ENCODE measurements around the gene ADAM10. TPM values are rescaled to one million over a fixed set of nuclear protein-coding genes. Genes with fewer than 3 reads are reported as not detected.

ADAM10 gene
- total and polyA plus RNA-seq, 7 donors: 7.9 to 37.9 (median 33.1) TPM

GRCh38 chr15:58761010-58761388 lies 11.5 kb upstream of the ADAM10 start:
- Histone ChIP-seq H3K4me3 (no peak overlapping the region), H3K9me3 (no peaks in the 10 kb centered on the region), H3K27ac (no peak overlapping the region), H3K36me3 (ENCODE audit: insufficient read depth in 1 of 2, low read depth in 1 of 2) (no peaks in the 10 kb centered on the region), H3K4me1 (no peaks in the 10 kb centered on the region), H3K27me3 (ENCODE audit: insufficient read depth in 3 of 3, low read length in 2 of 3) (peaks cover 0 to 2% (median 0%) of the 10 kb centered on the region in 3 donors)
- DNase-seq: no peak
- no peak for ATAC-seq
- 96 to 100% (median 96%) methylated on average over 1 of the region's 1 CpG for WGBS, 3 donors
- no peak for TF ChIP-seq CTCF (IDR thresholded peaks at IDR 0.05)
- intact Hi-C loops (cut with DNase I): loop anchor here in 1 of 2 donors (10.0 kb wide), 1 partner anchor 536 kb away; no protein-coding TSS in a partner anchor

GRCh38 chr15:58760385-58761009 lies 11.0 kb upstream of the ADAM10 start:
- Histone ChIP-seq H3K27ac (no peak overlapping the region), H3K27me3 (ENCODE audit: insufficient read depth in 3 of 3, low read length in 2 of 3) (peaks cover 0 to 2% (median 0%) of the 10 kb centered on the region in 3 donors), H3K9me3 (no peaks in the 10 kb centered on the region), H3K36me3 (ENCODE audit: insufficient read depth in 1 of 2, low read depth in 1 of 2) (no peaks in the 10 kb centered on the region), H3K4me1 (no peaks in the 10 kb centered on the region), H3K4me3 (no peak overlapping the region)
- 88 to 89% (median 89%) methylated on average over 7 of the region's 7 CpGs for WGBS, 3 donors
- no peak for TF ChIP-seq CTCF (IDR thresholded peaks at IDR 0.05)
- no peak for ATAC-seq
- intact Hi-C loops (cut with DNase I): loop anchor here in 1 of 2 donors (10.0 kb wide), 1 partner anchor 536 kb away; no protein-coding TSS in a partner anchor
- no peak for DNase-seq

- no peaks in the 10 kb centered on the region for H3K36me3 ChIP-seq (ENCODE audit: insufficient read depth in 1 of 2, low read depth in 1 of 2)
- no peak for TF ChIP-seq CTCF (IDR thresholded peaks at IDR 0.05)
- H3K27ac ChIP-seq: no peak overlapping the region
- 23 to 46% (median 36%) methylated on average over 3 of the region's 3 CpGs for WGBS, 3 donors
- H3K4me3 ChIP-seq: no peak overlapping the region
- intact Hi-C loops (cut with DNase I): no loop called here
- ATAC-seq: no peak
- H3K4me1 ChIP-seq: no peaks in the 10 kb centered on the region
- H3K9me3 ChIP-seq: no peaks in the 10 kb centered on the region
- no peak for DNase-seq
- peaks cover 0 to 2% (median 0%) of the 10 kb centered on the region in 3 donors for H3K27me3 ChIP-seq (ENCODE audit: insufficient read depth in 3 of 3, low read length in 2 of 3)
Observed at GRCh38 chr15:58758141-58758540, 8.6 kb upstream of the ADAM10 start.

GRCh38 chr15:58755956-58756355 lies 6.4 kb upstream of the ADAM10 start:
- intact Hi-C loops (cut with DNase I): no loop called here
- DNase-seq (no peak), ATAC-seq (no peak)
- Histone ChIP-seq H3K36me3 (ENCODE audit: insufficient read depth in 1 of 2, low read depth in 1 of 2) (no peaks in the 10 kb centered on the region), H3K9me3 (no peaks in the 10 kb centered on the region), H3K4me3 (no peak overlapping the region), H3K27ac (no peak overlapping the region), H3K27me3 (ENCODE audit: insufficient read depth in 3 of 3, low read length in 2 of 3) (peaks cover 0 to under 1% (median 0%) of the 10 kb centered on the region in 3 donors), H3K4me1 (no peaks in the 10 kb centered on the region)
- no peak for TF ChIP-seq CTCF (IDR thresholded peaks at IDR 0.05)
- 48 to 58% (median 49%) methylated on average over 6 of the region's 6 CpGs for WGBS, 3 donors

GRCh38 chr15:58755350-58755749 lies 5.8 kb upstream of the ADAM10 start:
- ATAC-seq (no peak), DNase-seq (no peak)
- no peak overlapping the region for H3K4me3 ChIP-seq
- no peaks in the 10 kb centered on the region for H3K9me3 ChIP-seq
- H3K36me3 ChIP-seq (ENCODE audit: insufficient read depth in 1 of 2, low read depth in 1 of 2): no peaks in the 10 kb centered on the region
- H3K27ac ChIP-seq: no peak overlapping the region
- H3K4me1 ChIP-seq: no peaks in the 10 kb centered on the region
- intact Hi-C loops (cut with DNase I): no loop called here
- TF ChIP-seq CTCF (IDR thresholded peaks at IDR 0.05): no peak
- no peaks in the 10 kb centered on the region for H3K27me3 ChIP-seq (ENCODE audit: insufficient read depth in 3 of 3, low read length in 2 of 3)
- 88 to 100% (median 93%) methylated on average over 2 to 3 of the region's 3 CpGs for WGBS, 3 donors
